ENCODE data around the gene ZSCAN10. TPM values are rescaled to one million over a fixed set of nuclear protein-coding genes. Genes with fewer than 3 reads are reported as not detected.

The ZSCAN10 gene
- total RNA-seq, 1 donor from 2014 or later: 0.34 TPM

- no peaks in the 10 kb centered on the region for H3K27me3 Mint-ChIP-seq
- H3K4me1 Mint-ChIP-seq (ENCODE audit: low read depth): peaks cover 19% of the 10 kb centered on the region
- H3K27ac Mint-ChIP-seq: peak overlapping the region; percentile 100
- TF ChIP-seq CTCF (IDR thresholded peaks at IDR 0.05; ENCODE audit: unreplicated experiment): no peak
- peak overlapping the region; percentile 100 for H3K4me3 Mint-ChIP-seq (ENCODE audit: low read depth)
- no peak for DNase-seq (ENCODE audit: low spot score, unreplicated experiment)
- H3K36me3 Mint-ChIP-seq (ENCODE audit: insufficient read depth): peaks cover 6% of the 10 kb centered on the region
- H3K9me3 Mint-ChIP-seq (ENCODE audit: low read depth): no peaks in the 10 kb centered on the region
Observed at GRCh38 chr16:3133844-3134243, 34.8 kb upstream of the ZSCAN10 start.

- TF ChIP-seq CTCF (IDR thresholded peaks at IDR 0.05; ENCODE audit: unreplicated experiment): peak; percentile 54
- H3K27me3 Mint-ChIP-seq: no peaks in the 10 kb centered on the region
- H3K27ac Mint-ChIP-seq: peak overlapping the region; percentile 85
- H3K4me3 Mint-ChIP-seq (ENCODE audit: low read depth): peak overlapping the region; percentile 44
- H3K9me3 Mint-ChIP-seq (ENCODE audit: low read depth): no peaks in the 10 kb centered on the region
- H3K36me3 Mint-ChIP-seq (ENCODE audit: insufficient read depth): peaks cover 9% of the 10 kb centered on the region
- H3K4me1 Mint-ChIP-seq (ENCODE audit: low read depth): peaks cover 19% of the 10 kb centered on the region
- no peak for DNase-seq (ENCODE audit: low spot score, unreplicated experiment)
Observed at GRCh38 chr16:3131755-3132377, 32.8 kb upstream of the ZSCAN10 start.

GRCh38 chr16:3129137-3130131 lies 30.3 kb upstream of the ZSCAN10 start:
- Mint-ChIP-seq H3K36me3 (ENCODE audit: insufficient read depth) (peaks cover 14% of the 10 kb centered on the region), H3K9me3 (ENCODE audit: low read depth) (no peaks in the 10 kb centered on the region), H3K4me1 (ENCODE audit: low read depth) (peaks cover 19% of the 10 kb centered on the region), H3K27me3 (no peaks in the 10 kb centered on the region), H3K4me3 (ENCODE audit: low read depth) (peak overlapping the region; percentile 27), H3K27ac (peak overlapping the region; percentile 92)
- peak; percentile 85 for TF ChIP-seq CTCF (IDR thresholded peaks at IDR 0.05; ENCODE audit: unreplicated experiment)
- peak; percentile 62 for DNase-seq (ENCODE audit: low spot score, unreplicated experiment)

- no peak overlapping the region for H3K4me3 Mint-ChIP-seq (ENCODE audit: low read depth)
Observed at GRCh38 chr16:3127745-3128144, 28.7 kb upstream of the ZSCAN10 start.

More at GRCh38 chr16:3127745-3128144, 28.7 kb upstream of the ZSCAN10 start:
- Mint-ChIP-seq H3K9me3 (ENCODE audit: low read depth) (no peaks in the 10 kb centered on the region), H3K4me1 (ENCODE audit: low read depth) (peaks cover 15% of the 10 kb centered on the region), H3K36me3 (ENCODE audit: insufficient read depth) (peaks cover 14% of the 10 kb centered on the region), H3K27me3 (no peaks in the 10 kb centered on the region), H3K27ac (no peak overlapping the region)
- TF ChIP-seq CTCF (IDR thresholded peaks at IDR 0.05; ENCODE audit: unreplicated experiment): no peak
- no peak for DNase-seq (ENCODE audit: low spot score, unreplicated experiment)
